ENCODE data around the gene CPXM2.

The CPXM2 gene

DNA sequence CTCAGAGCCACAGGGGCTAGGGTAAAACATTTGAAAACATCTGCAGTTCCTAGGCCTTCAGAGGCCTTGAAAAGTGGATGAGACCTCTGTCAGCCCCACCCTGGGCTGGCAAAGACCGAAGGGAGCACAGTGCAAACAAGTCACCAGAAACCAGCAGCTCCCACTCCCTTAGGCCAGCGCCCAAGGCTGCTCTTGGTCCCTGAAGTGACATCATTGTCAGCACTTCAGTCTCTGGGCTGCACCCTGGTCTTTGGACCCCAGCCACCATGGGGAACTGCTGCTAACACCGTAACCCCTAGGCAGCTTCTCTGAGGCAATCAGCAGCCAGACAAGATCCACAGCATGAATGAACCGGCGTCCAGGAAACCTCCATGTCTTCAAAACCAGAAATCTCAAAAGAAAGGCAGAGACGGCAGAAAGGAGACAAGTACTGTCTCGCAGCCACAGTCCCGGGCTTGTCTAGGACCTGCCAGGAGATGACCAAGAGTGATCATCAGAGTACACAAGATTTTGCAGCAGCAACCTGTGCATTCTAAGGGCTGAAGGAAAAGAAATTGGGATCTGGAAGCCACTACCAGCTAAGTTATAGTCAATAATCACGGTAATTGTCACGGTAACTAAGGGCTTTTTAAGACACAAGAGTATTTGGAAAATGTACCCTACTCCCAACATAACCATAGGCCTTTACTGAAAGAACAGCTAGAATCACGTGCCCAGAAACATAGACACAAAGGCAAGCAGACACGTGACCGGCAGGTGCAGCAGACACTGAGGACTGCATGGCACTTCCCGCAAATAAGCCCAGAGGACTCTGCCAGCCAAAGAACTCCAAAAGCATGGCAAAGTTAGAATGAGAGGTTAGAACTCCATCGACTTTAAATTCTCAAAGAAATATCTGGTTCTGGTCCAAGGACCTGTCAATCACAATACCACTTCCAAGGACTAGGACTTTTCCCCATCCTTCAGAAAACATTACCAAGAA is 23.3 kb downstream of the CPXM2 start:
- no peaks in the 10 kb centered on the region for H3K36me3 Mint-ChIP-seq
- peaks cover 9% of the 10 kb centered on the region for H3K27me3 Mint-ChIP-seq
- no peak overlapping the region for H3K27ac Mint-ChIP-seq
- no peaks in the 10 kb centered on the region for H3K9me3 Mint-ChIP-seq (ENCODE audit: low read depth)
- no peak overlapping the region for H3K4me3 Mint-ChIP-seq
- no peaks in the 10 kb centered on the region for H3K4me1 Mint-ChIP-seq (ENCODE audit: low read depth)

DNA sequence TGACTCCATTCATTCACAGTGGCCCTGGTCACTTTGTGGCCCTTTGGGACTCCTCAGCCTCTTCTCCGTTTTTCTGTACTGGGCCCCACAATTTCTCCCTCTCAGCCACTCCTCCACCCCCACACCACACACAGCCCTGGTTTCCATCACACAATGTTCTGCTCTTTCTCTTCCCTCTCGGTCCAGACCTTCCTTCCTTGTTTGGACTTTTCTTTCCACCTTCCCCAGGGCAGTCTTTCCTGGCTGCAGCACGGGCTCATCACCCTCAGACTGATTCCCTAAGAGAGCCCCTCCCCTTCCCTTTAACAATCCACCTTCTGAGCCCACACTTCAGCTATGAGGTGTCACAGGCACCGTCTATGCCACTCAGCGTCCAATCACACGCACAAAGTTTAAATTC is 25.7 kb downstream of the CPXM2 start:
- H3K27me3 Mint-ChIP-seq, result peaks cover 9% of the 10 kb centered on the region
- no peak overlapping the region for H3K4me3 Mint-ChIP-seq
- H3K27ac Mint-ChIP-seq, result no peak overlapping the region
- H3K4me1 Mint-ChIP-seq (ENCODE audit: low read depth), result no peaks in the 10 kb centered on the region
- no peaks in the 10 kb centered on the region for H3K36me3 Mint-ChIP-seq
- H3K9me3 Mint-ChIP-seq (ENCODE audit: low read depth), result no peaks in the 10 kb centered on the region

DNA sequence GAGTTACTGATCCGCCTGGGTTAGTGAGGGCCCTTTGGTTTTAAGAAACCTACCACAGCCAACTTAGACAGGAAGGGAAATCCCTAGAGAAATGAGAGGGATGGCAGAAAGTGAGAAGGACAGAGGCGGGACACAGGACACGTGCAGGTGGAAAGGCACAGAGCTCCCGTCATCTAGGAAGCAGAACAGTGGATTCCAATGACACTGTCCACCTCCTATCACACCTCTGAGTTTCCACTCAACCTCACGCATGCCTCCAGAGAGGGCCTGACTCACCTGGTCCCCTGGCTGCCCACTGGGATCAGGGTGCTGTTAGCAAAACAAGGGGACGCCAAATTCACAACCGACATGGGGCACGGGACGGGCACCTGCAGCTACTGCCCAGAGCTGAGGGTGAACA is 26.3 kb downstream of the CPXM2 start:
- no peaks in the 10 kb centered on the region for H3K9me3 Mint-ChIP-seq (ENCODE audit: low read depth)
- peaks cover 9% of the 10 kb centered on the region for H3K27me3 Mint-ChIP-seq
- no peaks in the 10 kb centered on the region for H3K4me1 Mint-ChIP-seq (ENCODE audit: low read depth)
- H3K4me3 Mint-ChIP-seq, result no peak overlapping the region
- H3K36me3 Mint-ChIP-seq, result no peaks in the 10 kb centered on the region
- no peak overlapping the region for H3K27ac Mint-ChIP-seq

DNA sequence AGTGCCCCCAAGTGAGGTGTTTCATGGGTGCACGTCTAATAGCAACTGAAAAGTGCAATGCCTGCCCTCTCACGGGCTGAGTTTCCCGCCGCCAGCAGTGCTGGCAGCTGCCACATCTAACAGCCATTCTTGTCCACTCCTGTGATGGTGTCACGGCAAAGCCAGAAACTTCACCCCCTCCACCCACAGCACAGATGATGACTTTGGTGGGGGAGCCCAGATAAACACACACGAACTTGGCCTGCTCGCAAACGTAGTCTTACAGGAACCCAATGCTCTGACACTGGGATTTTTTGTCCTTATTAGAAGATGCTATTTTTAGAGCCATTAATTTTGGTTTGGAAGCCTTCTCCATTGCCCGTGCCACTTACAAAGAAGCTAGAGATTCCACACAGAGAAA is 26.7 kb downstream of the CPXM2 start:
- H3K4me1 Mint-ChIP-seq (ENCODE audit: low read depth), result no peaks in the 10 kb centered on the region
- H3K36me3 Mint-ChIP-seq, result no peaks in the 10 kb centered on the region
- H3K27me3 Mint-ChIP-seq, result peaks cover 9% of the 10 kb centered on the region
- H3K4me3 Mint-ChIP-seq, result no peak overlapping the region
- no peaks in the 10 kb centered on the region for H3K9me3 Mint-ChIP-seq (ENCODE audit: low read depth)
- H3K27ac Mint-ChIP-seq, result no peak overlapping the region

DNA sequence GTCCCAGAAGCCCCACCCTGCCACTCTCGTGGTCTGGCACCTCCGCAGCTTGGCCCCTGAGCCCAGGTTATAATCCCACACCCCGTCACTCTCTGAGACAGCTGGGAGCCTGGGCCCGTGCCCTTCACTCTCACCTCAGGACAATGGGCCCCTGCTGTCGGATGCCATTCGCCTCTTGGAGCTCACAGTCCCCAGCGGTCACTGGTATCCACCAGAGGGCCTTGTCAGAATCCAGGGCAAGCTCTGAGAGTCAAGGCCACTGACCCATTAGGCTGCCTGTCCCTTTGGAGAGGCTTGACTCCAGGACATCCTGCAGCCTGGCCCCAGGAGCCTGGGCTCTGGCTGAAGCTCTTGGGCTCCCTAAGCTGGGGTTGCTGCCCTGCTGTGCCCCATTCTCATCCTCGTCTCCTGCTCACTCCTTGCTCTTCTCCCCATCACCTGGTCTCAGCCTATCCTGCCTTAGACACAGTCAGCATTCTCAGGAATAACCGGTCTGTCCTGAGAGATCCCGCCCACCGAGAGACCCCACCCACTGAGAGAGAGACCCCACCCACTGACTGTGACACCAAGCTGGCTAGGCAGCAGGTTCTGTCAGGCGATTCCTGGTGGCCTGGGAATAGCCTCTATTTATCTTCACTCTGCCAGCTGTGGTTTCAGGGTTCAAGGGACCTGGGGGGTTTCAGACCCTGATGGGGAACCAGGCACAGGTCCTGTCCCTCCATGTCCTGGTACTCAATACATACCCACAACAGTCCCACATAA is 27.7 kb downstream of the CPXM2 start:
- H3K9me3 Mint-ChIP-seq (ENCODE audit: low read depth), result no peaks in the 10 kb centered on the region
- H3K27ac Mint-ChIP-seq, result no peak overlapping the region
- H3K4me1 Mint-ChIP-seq (ENCODE audit: low read depth), result no peaks in the 10 kb centered on the region
- no peak overlapping the region for H3K4me3 Mint-ChIP-seq
- no peaks in the 10 kb centered on the region for H3K36me3 Mint-ChIP-seq
- peaks cover 7% of the 10 kb centered on the region for H3K27me3 Mint-ChIP-seq

DNA sequence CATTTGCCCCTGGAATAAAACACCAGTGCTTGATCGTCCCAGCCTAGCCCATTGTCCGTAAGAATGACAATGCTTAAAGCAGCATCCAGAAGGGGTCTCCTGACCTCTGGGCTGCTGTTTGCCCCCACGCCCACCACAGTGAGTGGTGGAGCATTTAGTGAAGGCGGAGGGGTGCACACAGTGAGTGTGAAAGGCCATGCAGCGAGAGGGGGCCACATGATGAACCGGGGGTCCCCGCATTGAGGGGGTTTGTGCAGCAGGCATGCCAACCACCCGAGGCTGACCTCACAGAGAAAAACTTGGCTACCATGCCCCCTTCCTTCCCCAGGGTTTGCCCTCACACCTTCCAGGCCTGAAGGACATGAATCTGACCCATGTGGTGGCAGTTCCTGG is 28.4 kb downstream of the CPXM2 start:
- Mint-ChIP-seq H3K4me1 (ENCODE audit: low read depth) (no peaks in the 10 kb centered on the region), H3K36me3 (no peaks in the 10 kb centered on the region), H3K4me3 (no peak overlapping the region), H3K27me3 (peaks cover 5% of the 10 kb centered on the region), H3K9me3 (ENCODE audit: low read depth) (no peaks in the 10 kb centered on the region), H3K27ac (no peak overlapping the region)

DNA sequence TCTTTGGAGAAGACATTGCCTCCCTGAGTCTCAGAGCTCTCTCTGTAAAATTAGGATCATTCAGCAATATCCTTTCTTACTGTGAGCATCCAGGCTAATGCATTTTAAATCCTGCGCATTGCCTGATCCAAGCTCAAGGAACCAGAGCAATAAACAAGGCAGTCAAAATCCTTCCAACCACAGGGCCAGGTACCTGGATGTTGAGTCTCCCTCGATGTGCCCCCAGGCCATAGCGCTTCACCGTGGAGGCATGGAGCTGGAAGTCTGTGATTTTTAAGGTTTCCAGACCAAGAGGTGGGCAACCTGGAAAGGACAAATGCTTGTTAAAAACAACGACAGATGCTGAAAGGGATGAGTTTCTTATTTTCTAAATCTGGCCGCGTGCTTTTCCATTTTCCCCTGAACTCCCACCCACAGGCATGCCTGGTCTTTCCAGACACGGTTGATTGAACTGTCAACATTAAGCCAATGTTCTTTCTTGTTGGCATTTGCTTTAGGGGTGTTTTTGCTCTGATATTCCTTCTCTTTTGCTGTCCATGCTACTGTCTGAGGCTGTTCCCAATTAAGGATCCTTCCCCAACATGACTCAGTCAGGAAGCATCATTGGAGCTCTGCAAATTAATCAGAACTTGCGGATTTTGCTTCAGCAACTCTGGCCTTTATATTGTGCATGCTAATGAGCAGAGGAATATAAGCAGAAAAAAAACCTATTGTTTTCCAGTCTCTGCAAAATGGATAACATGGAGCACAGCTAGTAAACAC is 29.0 kb downstream of the CPXM2 start:
- no peaks in the 10 kb centered on the region for H3K4me1 Mint-ChIP-seq (ENCODE audit: low read depth)
- H3K4me3 Mint-ChIP-seq, result no peak overlapping the region
- H3K9me3 Mint-ChIP-seq (ENCODE audit: low read depth), result no peaks in the 10 kb centered on the region
- peaks cover 5% of the 10 kb centered on the region for H3K27me3 Mint-ChIP-seq
- no peaks in the 10 kb centered on the region for H3K36me3 Mint-ChIP-seq
- H3K27ac Mint-ChIP-seq, result no peak overlapping the region

DNA sequence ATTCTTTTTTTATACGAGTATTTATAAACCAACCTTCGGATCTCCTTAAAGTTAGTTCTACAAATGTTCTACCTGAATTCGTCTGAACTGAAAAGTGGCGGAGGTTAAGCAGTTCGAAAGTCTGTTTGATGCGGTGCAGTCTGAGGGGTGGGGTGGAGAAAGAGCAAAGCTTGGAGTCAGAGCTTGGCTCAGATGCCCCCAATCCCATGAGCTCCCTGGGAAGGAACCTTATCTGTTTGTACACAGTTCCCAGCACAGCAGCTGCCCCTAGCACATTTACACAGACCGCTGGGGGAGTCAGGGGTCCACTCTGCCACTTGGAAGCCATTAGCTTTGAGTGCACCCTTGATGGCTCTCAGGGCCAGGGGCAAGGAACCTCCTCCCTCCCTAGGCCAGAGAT is 30.8 kb downstream of the CPXM2 start:
- H3K4me3 Mint-ChIP-seq, result no peak overlapping the region
- peaks cover 1% of the 10 kb centered on the region for H3K27me3 Mint-ChIP-seq
- no peaks in the 10 kb centered on the region for H3K4me1 Mint-ChIP-seq (ENCODE audit: low read depth)
- H3K9me3 Mint-ChIP-seq (ENCODE audit: low read depth), result no peaks in the 10 kb centered on the region
- no peaks in the 10 kb centered on the region for H3K36me3 Mint-ChIP-seq
- no peak overlapping the region for H3K27ac Mint-ChIP-seq

DNA sequence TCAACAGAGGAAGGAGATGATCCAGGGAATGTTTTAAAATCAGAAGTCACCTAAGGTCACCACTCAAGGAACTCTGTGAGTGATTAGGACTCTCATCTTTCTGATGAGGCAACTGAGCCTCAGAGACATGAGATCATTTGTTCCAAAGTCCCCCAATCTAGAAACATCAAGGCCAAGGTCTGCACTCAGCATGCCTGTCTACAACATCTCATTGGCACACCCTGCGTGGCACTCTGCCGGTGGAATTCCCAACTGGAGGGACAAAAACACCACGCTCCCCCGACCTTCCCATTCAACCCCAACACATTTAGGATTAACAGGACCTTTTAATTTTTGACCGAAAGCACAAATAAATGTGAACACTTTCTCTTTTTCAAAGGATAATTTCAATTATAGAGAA is 31.4 kb downstream of the CPXM2 start:
- no peak overlapping the region for H3K4me3 Mint-ChIP-seq
- H3K27ac Mint-ChIP-seq, result no peak overlapping the region
- H3K36me3 Mint-ChIP-seq, result no peaks in the 10 kb centered on the region
- H3K9me3 Mint-ChIP-seq (ENCODE audit: low read depth), result no peaks in the 10 kb centered on the region
- H3K4me1 Mint-ChIP-seq (ENCODE audit: low read depth), result no peaks in the 10 kb centered on the region
- H3K27me3 Mint-ChIP-seq, result peaks cover 1% of the 10 kb centered on the region

DNA sequence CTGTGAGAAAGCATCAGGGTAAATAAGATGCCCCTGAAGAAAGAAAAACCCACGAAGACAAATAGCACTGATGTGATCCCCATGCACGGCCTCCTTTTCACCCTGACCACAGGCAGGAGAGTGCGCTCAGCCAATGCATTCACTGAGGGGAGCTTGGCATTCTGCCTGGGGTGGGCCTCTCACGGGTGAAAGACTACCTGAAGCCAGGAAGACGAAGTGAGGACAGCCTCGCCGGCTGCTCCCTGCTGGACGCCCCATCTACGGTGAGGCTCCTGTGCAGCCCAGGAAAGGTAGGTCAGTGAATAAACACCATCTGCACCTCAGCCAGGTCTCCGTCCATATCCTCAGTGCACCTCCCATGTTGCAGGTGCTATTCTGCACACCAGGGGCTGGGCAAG is 32.0 kb downstream of the CPXM2 start:
- no peak overlapping the region for H3K27ac Mint-ChIP-seq
- no peaks in the 10 kb centered on the region for H3K4me1 Mint-ChIP-seq (ENCODE audit: low read depth)
- no peaks in the 10 kb centered on the region for H3K36me3 Mint-ChIP-seq
- peaks cover 1% of the 10 kb centered on the region for H3K27me3 Mint-ChIP-seq
- H3K9me3 Mint-ChIP-seq (ENCODE audit: low read depth), result no peaks in the 10 kb centered on the region
- no peak overlapping the region for H3K4me3 Mint-ChIP-seq

DNA sequence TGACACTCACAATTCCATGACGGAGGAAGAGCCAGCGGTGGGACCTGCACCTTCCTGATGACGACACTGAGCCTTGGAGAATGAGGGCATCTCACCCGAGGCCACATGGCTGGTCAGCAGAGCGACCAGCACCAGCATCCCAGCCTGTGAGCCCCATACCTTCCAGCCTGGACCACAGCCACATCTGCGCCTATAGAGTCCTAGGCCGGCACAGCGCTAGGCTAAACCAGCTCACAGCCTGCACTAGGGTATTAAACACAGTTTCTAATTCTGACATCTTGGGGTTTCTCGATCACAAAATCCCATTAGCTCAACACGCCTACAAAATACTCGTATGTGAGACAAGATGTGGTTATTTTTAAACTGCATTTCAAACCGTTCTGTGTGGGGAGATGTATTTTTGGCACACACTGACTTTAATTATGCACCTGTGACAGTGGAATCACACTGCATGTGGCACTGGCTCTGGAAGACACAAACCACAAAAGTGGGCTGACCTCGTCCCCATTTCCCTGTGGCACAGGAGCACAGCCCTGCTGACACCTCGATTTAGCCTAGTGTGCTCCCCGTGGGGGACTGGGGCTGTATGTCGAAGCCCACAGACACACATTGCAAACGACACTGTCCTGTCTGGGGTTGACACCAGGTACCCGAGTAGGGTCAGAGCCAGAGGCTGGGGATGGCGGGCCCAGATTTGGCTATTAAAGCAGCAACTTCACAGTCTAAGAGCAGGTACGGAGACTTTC is 32.5 kb downstream of the CPXM2 start:
- Mint-ChIP-seq H3K4me1 (ENCODE audit: low read depth) (no peaks in the 10 kb centered on the region), H3K36me3 (no peaks in the 10 kb centered on the region), H3K9me3 (ENCODE audit: low read depth) (no peaks in the 10 kb centered on the region), H3K27ac (no peak overlapping the region), H3K4me3 (no peak overlapping the region), H3K27me3 (no peaks in the 10 kb centered on the region)

DNA sequence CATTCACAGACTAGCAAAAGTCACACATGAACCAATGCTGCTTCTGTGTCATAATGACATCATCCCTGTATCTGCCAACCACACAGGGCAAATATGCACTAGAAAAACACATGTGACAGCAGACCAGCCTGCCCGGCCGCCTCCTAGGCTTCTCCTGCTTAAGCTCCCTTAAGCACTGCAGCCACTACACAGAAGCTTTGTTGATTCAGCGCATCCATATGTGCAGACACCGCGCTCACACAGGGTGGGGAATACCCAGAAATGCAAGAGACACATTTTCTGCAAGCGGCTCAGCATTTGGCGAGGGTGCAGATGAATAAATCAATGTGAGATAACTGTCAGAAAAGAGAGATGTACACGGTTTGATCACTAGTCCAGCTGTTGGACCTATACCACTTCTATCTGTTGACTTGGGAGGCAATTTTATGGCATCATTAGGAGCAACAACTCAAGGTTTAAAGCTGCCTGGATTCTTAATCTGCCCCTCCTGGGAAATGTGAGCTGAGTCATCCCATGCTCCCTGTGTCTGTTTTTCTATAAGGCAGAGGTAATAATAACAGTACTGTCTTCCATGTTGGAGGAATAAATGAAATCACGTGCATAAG is 33.4 kb downstream of the CPXM2 start:
- H3K27ac Mint-ChIP-seq, result no peak overlapping the region
- no peaks in the 10 kb centered on the region for H3K36me3 Mint-ChIP-seq
- no peaks in the 10 kb centered on the region for H3K27me3 Mint-ChIP-seq
- no peaks in the 10 kb centered on the region for H3K4me1 Mint-ChIP-seq (ENCODE audit: low read depth)
- H3K4me3 Mint-ChIP-seq, result no peak overlapping the region
- H3K9me3 Mint-ChIP-seq (ENCODE audit: low read depth), result no peaks in the 10 kb centered on the region

DNA sequence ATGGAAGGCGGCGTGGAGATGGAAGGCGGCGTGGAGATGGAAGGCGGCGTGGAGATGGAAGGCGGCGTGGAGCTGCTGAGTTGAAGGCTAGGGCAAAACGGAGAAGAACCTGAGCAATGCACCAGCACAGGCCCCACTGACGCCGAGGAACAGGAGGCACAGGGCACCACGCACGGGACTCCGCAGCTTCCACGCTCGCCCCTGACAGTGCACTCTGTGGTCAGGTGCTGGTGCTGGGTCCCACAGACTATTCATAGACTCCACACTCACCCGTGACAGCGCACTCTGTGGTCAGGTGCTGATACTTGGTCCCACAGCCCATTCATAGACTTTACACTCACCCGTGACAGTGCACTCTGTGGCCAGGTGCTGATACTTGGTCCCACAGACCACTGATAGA is 34.0 kb downstream of the CPXM2 start:
- H3K4me3 Mint-ChIP-seq, result no peak overlapping the region
- H3K4me1 Mint-ChIP-seq (ENCODE audit: low read depth), result no peaks in the 10 kb centered on the region
- no peaks in the 10 kb centered on the region for H3K9me3 Mint-ChIP-seq (ENCODE audit: low read depth)
- no peaks in the 10 kb centered on the region for H3K36me3 Mint-ChIP-seq
- no peaks in the 10 kb centered on the region for H3K27me3 Mint-ChIP-seq
- no peak overlapping the region for H3K27ac Mint-ChIP-seq

DNA sequence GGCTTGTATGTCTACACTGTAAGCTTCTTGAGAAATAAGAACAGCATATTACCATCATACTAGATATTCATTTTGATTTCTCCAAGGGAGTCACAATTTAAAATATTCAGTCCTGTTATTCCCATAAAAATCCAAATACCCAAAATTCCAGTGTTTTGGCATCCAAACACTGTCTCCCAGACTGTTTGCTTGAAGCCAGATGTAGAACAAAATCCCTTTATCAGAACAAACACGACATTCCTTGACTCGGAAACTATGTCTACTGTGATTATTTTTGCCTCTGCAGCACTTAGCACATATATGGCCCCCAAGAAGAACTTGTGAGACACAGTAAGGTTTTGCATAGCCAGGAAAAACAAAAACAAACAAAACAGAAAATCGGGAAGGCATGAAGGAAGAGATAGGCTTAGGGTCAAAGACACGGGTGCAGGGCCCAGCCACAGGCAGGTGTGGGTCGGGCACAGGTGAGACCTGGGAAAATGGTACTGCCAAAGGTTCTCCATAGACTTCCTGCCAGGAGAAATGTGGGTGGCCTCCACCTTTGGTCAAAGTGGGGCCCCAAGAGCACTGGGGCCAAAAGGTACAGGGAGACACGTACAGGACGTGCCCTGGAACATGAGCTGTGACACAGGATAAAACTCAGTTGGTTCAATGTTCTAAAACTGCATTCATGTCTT is 36.5 kb downstream of the CPXM2 start:
- H3K4me1 Mint-ChIP-seq (ENCODE audit: low read depth), result no peaks in the 10 kb centered on the region
- H3K9me3 Mint-ChIP-seq (ENCODE audit: low read depth), result no peaks in the 10 kb centered on the region
- H3K27me3 Mint-ChIP-seq, result peaks cover 4% of the 10 kb centered on the region
- H3K27ac Mint-ChIP-seq, result no peak overlapping the region
- H3K4me3 Mint-ChIP-seq, result no peak overlapping the region
- H3K36me3 Mint-ChIP-seq, result no peaks in the 10 kb centered on the region
